ENCODE data around the gene IRF4. TPM values are rescaled to one million over a fixed set of nuclear protein-coding genes. Genes with fewer than 3 reads are reported as not detected.

IRF4 gene
- total RNA-seq, 6 experiments from 2014 or later, result not detected

GRCh38 chr6:454148-454991 is 62.8 kb downstream of the IRF4 start:
- Mint-ChIP-seq H3K36me3 (ENCODE audit: low read depth) (peaks cover 2% of the 10 kb centered on the region), H3K4me1 (ENCODE audit: low read depth) (no peaks in the 10 kb centered on the region)
- no peak for DNase-seq

GRCh38 chr6:455006-455585 is 63.5 kb downstream of the IRF4 start:
- no peak for DNase-seq
- H3K4me1 Mint-ChIP-seq (ENCODE audit: low read depth), result no peaks in the 10 kb centered on the region
- H3K4me3 Mint-ChIP-seq, result no peak overlapping the region
- TF ChIP-seq CTCF (IDR thresholded peaks at IDR 0.05), result no peak
- peaks cover 19% of the 10 kb centered on the region for H3K9me3 Mint-ChIP-seq
- H3K27me3 Mint-ChIP-seq (ENCODE audit: insufficient read depth), result peaks cover 5% of the 10 kb centered on the region
- no peaks in the 10 kb centered on the region for H3K36me3 Mint-ChIP-seq (ENCODE audit: low read depth)
- H3K27ac Mint-ChIP-seq, result no peak overlapping the region

More at GRCh38 chr6:454148-454991, 62.8 kb downstream of the IRF4 start:
- Mint-ChIP-seq H3K27me3 (ENCODE audit: insufficient read depth) (peaks cover 5% of the 10 kb centered on the region), H3K4me3 (no peak overlapping the region), H3K9me3 (peaks cover 21% of the 10 kb centered on the region), H3K27ac (no peak overlapping the region)
- TF ChIP-seq CTCF (IDR thresholded peaks at IDR 0.05), result no peak

GRCh38 chr6:455835-456234 is 64.3 kb downstream of the IRF4 start:
- no peaks in the 10 kb centered on the region for H3K4me1 Mint-ChIP-seq (ENCODE audit: low read depth)
- H3K9me3 Mint-ChIP-seq, result peaks cover 12% of the 10 kb centered on the region
- no peak overlapping the region for H3K4me3 Mint-ChIP-seq
- no peaks in the 10 kb centered on the region for H3K36me3 Mint-ChIP-seq (ENCODE audit: low read depth)
- H3K27ac Mint-ChIP-seq, result no peak overlapping the region
- TF ChIP-seq CTCF (IDR thresholded peaks at IDR 0.05), result no peak
- peaks cover 7% of the 10 kb centered on the region for H3K27me3 Mint-ChIP-seq (ENCODE audit: insufficient read depth)
- DNase-seq, result no peak

GRCh38 chr6:456358-456867 is 64.9 kb downstream of the IRF4 start:
- no peak for TF ChIP-seq CTCF (IDR thresholded peaks at IDR 0.05)
- Mint-ChIP-seq H3K9me3 (peaks cover 12% of the 10 kb centered on the region), H3K27me3 (ENCODE audit: insufficient read depth) (peaks cover 4% of the 10 kb centered on the region), H3K4me3 (no peak overlapping the region), H3K27ac (no peak overlapping the region), H3K36me3 (ENCODE audit: low read depth) (no peaks in the 10 kb centered on the region), H3K4me1 (ENCODE audit: low read depth) (no peaks in the 10 kb centered on the region)
- no peak for DNase-seq

GRCh38 chr6:456887-457286 is 65.3 kb downstream of the IRF4 start:
- no peak for DNase-seq
- Mint-ChIP-seq H3K27me3 (ENCODE audit: insufficient read depth) (peaks cover 4% of the 10 kb centered on the region), H3K9me3 (peaks cover 8% of the 10 kb centered on the region), H3K4me3 (no peak overlapping the region), H3K36me3 (ENCODE audit: low read depth) (no peaks in the 10 kb centered on the region), H3K4me1 (ENCODE audit: low read depth) (no peaks in the 10 kb centered on the region), H3K27ac (no peak overlapping the region)
- TF ChIP-seq CTCF (IDR thresholded peaks at IDR 0.05), result no peak

Other genes starting within 250 kb of the IRF4 start
- 10 to 100 TPM in 2 of 6 experiments, 1 to 10 TPM in 4; 6.8 to 11.9 (median 9.2) TPM for gene DUSP22, start 99.3 kb upstream of the IRF4 start, total RNA-seq (2021; fragmentation: NEBNext Ultra II Directional; extraction: Animal tissue kit (Norgen Biotek cat#: 25700))